PC-3 (cell line): ENCODE data around the gene TBX20.

Source experiments
- CTCF ChIP-seq: fragments of 300-600 bp; sonication (generic); conservative IDR thresholded peaks from 2 replicates; pipeline ENCODE4 v1.5.1; 2017; ENCODE audit warnings: antibody characterized with exemption, low read depth, mild to moderate bottlenecking, low read length
- EZH2 ChIP-seq: fragments of 300-600 bp; sonication (generic); IDR thresholded peaks from one replicate; pipeline ENCODE4 v1.6.1; 2017; ENCODE audit warnings: antibody characterized with exemption, mild to moderate bottlenecking, low read length; ENCODE audit not compliant: unreplicated experiment

DNA sequence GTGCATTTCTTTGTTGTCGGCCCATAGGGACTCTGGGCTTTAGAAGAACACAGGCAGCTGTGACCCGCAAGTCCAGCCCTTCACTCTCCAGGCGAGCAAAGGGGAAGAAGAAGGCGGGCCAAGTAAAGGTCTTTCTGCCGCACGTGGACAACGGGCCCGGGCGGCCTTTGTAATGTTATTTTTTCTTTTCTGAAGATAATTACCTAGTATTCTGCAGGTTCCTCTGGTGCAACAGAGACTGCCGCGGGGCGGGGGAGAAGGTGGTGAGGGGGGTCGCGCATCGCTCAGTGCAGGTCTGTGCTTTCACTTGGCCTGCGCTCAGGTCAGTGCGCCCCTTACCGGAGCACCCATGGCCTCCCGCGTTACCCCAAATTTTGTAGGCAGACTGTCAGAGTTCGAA, 7.1 kb upstream of the TBX20 start:
- TF ChIP-seq CTCF (no peak), EZH2 (no peak)
